Measurements from ENCODE around the gene CDKN2D. TPM values are rescaled to one million over a fixed set of nuclear protein-coding genes. Genes with fewer than 3 reads are reported as not detected.

Gene CDKN2D
- total RNA-seq, 2 experiments from 2014 or later, result 62.1 to 67.1 TPM

GRCh38 chr19:10546817-10547216 lies 22.0 kb downstream of the CDKN2D start:
- CTCF ChIA-PET, result interaction anchor here (0.8 to 2.5 kb wide), 3 partner anchors 12 to 69 kb away, joined by 4 to 8 read pairs (median 4); no protein-coding TSS in a partner anchor
- Mint-ChIP-seq H3K27ac (no peak overlapping the region), H3K9me3 (no peaks in the 10 kb centered on the region), H3K4me1 (ENCODE audit: low read depth) (peaks cover 19% of the 10 kb centered on the region), H3K36me3 (ENCODE audit: low read depth) (peaks cover 20% of the 10 kb centered on the region), H3K27me3 (no peaks in the 10 kb centered on the region), H3K4me3 (no peak overlapping the region)
- intact Hi-C loops (cut with micrococcal nuclease), result no loop called here
- ATAC-seq (no peak), DNase-seq (no peak)
- POLR2A ChIA-PET, result interaction anchor here (0.6 to 1.4 kb wide), 4 partner anchors 14 to 384 kb away, joined by 3 read pairs; partner anchors contain the start of gene S1PR5
- no peak for TF ChIP-seq CTCF (IDR thresholded peaks at IDR 0.05)

GRCh38 chr19:10544753-10545251 lies 24.0 kb downstream of the CDKN2D start:
- no peak for TF ChIP-seq CTCF (IDR thresholded peaks at IDR 0.05)
- ChIA-PET POLR2A (interaction anchor here (0.9 to 1.8 kb wide), 3 partner anchors 9 to 23 kb away, joined by 3 to 11 read pairs (median 3); no protein-coding TSS in a partner anchor), CTCF (interaction anchor here (1.0 to 1.5 kb wide), 2 partner anchors 8 to 11 kb away, joined by 3 to 5 read pairs; no protein-coding TSS in a partner anchor)
- Mint-ChIP-seq H3K4me1 (ENCODE audit: low read depth) (peaks cover 9% of the 10 kb centered on the region), H3K36me3 (ENCODE audit: low read depth) (peaks cover 4% of the 10 kb centered on the region), H3K4me3 (peak overlapping the region; percentile 81), H3K9me3 (no peaks in the 10 kb centered on the region), H3K27ac (peak overlapping the region; percentile 79), H3K27me3 (peaks cover 6% of the 10 kb centered on the region)
- ATAC-seq (no peak), DNase-seq (peak; percentile 16)
- intact Hi-C loops (cut with micrococcal nuclease), result no loop called here

- Mint-ChIP-seq H3K27ac (peak overlapping the region; percentile 79), H3K36me3 (ENCODE audit: low read depth) (peaks cover 4% of the 10 kb centered on the region), H3K27me3 (peaks cover 6% of the 10 kb centered on the region), H3K9me3 (no peaks in the 10 kb centered on the region), H3K4me3 (peak overlapping the region; percentile 81), H3K4me1 (ENCODE audit: low read depth) (peaks cover 9% of the 10 kb centered on the region)
- no peak for ATAC-seq
- no peak for TF ChIP-seq CTCF (IDR thresholded peaks at IDR 0.05)
- ChIA-PET CTCF (interaction anchor here (1.0 kb wide), 1 partner anchor 8 kb away, joined by 3 read pairs; no protein-coding TSS in a partner anchor), POLR2A (interaction anchor here (0.9 to 1.8 kb wide), 3 partner anchors 9 to 24 kb away, joined by 3 to 11 read pairs (median 3); no protein-coding TSS in a partner anchor)
- DNase-seq, result peak; percentile 38
- intact Hi-C loops (cut with micrococcal nuclease), result no loop called here
These were observed 24.5 kb downstream of the CDKN2D start for GRCh38 chr19:10544242-10544752.

GRCh38 chr19:10543420-10544241 lies 25.1 kb downstream of the CDKN2D start, which contains the start of gene ATG4D:
Gene ATG4D (plus strand): TSS chr19:10543904. CDS start chr19:10544091, 187 bp downstream.
- Mint-ChIP-seq H3K36me3 (ENCODE audit: low read depth) (peaks cover 4% of the 10 kb centered on the region), H3K4me3 (peak within 1 kb of the TSS; percentile 81), H3K9me3 (no peaks in the 10 kb centered on the region), H3K4me1 (ENCODE audit: low read depth) (peaks cover 9% of the 10 kb centered on the region), H3K27ac (peak within 1 kb of the TSS; percentile 79), H3K27me3 (peaks cover 13% of the 10 kb centered on the region)
- no peak for TF ChIP-seq CTCF (IDR thresholded peaks at IDR 0.05)
- ChIA-PET CTCF (interaction anchor here (0.7 to 3.0 kb wide), 5 partner anchors 27 to 157 kb away, joined by 3 to 28 read pairs (median 3); partner anchors contain the start of genes CDKN2D, QTRT1 and S1PR5), POLR2A (interaction anchor here (1.0 to 1.8 kb wide), 5 partner anchors 9 to 109 kb away, joined by 3 to 11 read pairs (median 7); no protein-coding TSS in a partner anchor)
- ATAC-seq (peak; percentile 84), DNase-seq (peak; percentile 80)
- intact Hi-C loops (cut with micrococcal nuclease), result no loop called here
